Activated T-helper 1 cell treated with Interleukin-2 at 50 U/mL for 16 hours (primary cell): ENCODE results near the gene SLC17A5.
"Not testable (repeated sequence)": the region's sequence is repeated elsewhere in the genome, so short reads cannot be mapped to it uniquely, and the experiment has no call there.

ENCODE experiments used
- DNase-seq: peaks from one replicate; pipeline ENCODE4 v3.0.0-alpha.2; 2020; ENCODE audit warnings: low read depth

SLC17A5 gene

DNA sequence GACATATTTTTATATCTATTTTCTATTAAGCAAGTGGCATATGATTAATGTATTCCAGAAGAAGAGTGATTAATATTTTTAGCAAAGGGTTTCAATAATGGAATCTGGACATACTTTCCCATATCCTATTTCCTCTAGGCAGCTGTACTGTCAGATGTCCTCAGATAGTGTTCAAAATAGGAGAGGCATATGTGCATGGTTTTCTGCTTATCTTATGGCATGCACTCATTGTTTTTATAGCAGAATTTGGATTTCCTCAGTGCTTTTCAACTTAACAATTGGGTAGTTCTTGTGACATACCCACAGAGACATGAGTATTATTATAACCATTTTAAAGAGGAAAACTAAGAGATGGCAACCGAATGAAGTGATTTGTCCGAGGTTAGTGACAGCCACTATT is 12.6 kb upstream of the SLC17A5 start:
- DNase-seq: no peak

DNA sequence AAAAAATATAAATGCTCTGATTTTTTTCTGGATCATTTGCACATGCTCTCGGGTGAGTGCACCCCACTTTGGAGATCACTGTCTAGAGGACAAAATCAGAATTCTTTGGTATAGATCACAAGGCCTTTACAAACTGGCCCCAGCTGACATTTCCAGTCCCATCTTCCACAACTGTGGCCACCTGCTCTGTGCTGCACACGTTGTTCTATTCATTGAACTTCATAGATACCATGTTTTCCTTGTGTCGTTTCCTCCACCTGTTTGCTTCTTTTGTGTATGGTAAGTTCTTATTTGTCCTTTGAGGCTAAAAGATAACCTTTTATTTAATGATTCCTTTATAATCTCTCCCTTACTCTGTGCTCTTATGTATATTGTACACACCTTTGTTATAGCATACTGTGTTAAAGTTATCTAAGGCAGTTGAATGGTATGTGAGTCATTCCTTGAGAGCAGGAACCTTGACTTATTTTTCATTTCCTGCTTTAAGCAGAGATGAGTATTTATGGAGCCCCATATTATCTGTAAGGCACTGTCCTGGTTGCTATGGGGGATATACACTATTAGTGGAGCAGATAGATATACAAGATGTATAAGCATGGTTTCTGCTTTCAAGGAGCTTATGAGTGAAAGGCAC is 12.0 kb upstream of the SLC17A5 start:
- no peak for DNase-seq

DNA sequence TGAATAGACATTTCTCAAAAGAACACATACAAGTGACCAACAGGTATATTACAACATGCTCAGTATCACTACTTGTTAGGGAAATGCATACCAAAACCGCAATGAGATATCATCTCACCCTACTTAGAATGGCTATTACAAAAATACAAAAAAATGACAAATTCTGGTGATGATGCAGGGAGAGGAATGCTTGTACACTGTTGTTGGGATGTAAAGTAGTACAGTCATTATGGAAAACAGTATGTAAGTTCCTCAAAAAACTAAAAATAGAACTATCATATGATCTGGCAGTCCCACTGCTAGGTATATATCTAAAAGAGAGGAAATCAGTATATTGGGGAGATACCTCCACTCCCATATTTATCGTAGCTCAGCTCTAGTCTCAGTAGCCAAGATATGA is 10.9 kb upstream of the SLC17A5 start:
- DNase-seq: no peak

DNA sequence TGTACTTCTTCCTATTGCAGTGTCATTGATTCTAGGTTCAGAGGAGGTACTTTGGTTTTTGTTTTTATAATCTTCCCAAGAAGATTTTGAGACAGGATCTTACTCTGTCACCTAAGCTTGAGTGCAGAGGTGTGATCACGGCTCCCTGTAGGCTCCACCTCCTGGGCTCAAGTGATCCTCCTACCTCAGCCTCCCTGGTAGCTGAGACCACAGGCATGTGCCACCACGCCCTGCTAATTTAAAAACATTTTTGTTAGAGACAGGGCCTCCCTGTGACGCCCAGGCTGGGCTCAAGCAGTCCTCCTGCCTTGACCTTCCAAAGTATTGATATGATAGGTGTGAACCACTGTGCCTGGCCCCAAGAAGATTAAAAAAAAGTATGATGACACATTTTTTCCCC is 3.4 kb upstream of the SLC17A5 start:
- no peak for DNase-seq

- no peak for DNase-seq
Measured at GRCh38 chr6:73656531-73657145, 2.8 kb upstream of the SLC17A5 start.

GRCh38 chr6:73655341-73655917 is 1.6 kb upstream of the SLC17A5 start:
- no peak for DNase-seq

- peak; percentile 51 for DNase-seq
Measured at GRCh38 chr6:73652637-73653570, 888 bp downstream of the SLC17A5 start.

GRCh38 chr6:73649783-73650182 is 4.0 kb downstream of the SLC17A5 start:
- DNase-seq: no peak

GRCh38 chr6:73648166-73648565 is 5.6 kb downstream of the SLC17A5 start:
- no peak for DNase-seq

GRCh38 chr6:73644941-73645591 is 8.7 kb downstream of the SLC17A5 start:
- no peak for DNase-seq

DNA sequence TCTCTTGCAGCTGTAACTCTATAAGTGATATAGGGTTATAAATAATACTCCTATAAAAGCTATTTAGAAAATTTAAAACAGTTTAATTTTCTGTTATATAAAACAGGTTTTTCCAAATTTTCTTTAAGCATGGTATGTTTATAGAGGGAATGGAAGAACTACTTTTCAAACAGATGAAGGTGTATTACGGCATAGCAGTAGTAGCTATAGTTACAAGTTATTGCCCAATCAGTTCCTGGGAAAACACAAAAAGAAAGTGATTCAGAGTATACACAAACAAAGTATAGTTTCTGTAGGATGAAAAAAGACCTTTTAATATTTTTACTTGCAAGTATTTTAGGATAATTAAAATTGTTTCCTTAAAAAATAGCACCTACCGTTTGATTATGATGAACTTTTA is 9.8 kb downstream of the SLC17A5 start:
- DNase-seq: no peak

DNA sequence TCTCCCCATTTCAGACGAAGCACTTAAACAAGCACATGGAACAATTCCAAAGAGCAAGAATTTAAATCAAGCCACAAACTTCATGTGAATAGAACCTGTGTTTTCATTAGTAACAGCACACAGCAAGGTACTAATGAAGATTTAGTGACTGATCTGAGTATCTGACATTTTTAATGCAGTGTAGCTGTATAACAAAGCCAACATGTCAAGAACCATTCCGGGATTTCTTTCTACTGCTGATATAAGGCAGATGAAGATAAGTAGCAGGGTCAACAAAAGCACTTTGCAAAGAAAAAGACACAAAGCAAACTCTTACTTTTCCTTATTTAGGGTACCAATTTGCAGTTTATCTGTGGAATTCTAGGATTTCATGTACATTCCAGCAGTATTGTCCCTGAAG is 11.3 kb downstream of the SLC17A5 start:
- DNase-seq: no peak

DNA sequence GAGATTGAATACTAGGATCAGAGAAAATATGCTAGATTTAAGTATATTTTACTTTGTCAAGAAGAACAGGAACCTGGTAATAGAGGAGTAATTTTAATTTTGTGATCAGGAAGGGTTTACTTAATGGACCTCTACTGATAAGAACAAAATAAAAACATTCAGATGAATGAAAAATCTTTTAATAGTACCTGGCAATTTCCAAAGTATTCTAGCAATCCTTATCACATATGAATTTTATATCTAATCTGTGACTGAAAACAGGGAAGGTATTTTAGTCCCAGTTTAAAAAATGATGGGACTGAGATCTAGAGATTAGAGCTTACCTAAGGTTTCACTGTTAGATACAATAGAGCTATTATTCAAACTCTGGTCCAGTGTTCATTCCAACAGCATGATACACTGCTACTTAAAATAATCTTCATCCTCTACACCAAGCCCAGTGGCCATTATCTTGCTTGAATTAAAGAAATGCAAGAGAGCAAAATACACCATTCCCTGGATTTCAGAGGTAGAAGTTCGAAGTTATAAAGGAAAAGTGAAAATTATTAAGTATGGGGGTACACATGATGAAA is 13.5 kb downstream of the SLC17A5 start:
- DNase-seq: no peak

GRCh38 chr6:73639040-73639439 is 14.8 kb downstream of the SLC17A5 start:
- DNase-seq: no peak

GRCh38 chr6:73637404-73637803 is 16.4 kb downstream of the SLC17A5 start:
- no peak for DNase-seq

- no peak for DNase-seq
Measured at GRCh38 chr6:73636048-73636447, 17.7 kb downstream of the SLC17A5 start.

DNA sequence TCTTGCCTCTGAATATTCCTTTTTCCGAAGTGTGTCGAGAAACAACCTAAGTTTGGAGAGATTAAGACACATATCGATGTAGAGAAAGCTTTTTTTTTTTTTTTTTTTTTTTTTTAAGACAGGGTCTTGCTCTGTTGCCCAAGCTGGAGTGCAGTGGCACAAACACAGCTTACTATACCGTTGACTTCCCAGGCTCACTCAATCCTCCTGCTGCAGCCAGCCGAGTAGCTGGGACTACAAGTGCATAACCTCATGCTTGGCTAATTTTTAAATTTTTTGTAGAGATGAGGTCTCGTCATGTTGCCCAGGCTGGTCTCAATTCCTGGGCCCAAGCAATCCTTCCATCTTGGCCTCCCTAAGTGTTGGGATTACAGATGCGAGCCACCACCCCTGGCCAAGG is 21.4 kb downstream of the SLC17A5 start:
- no peak for DNase-seq

- no peak for DNase-seq
Measured at GRCh38 chr6:73631849-73632248, 21.9 kb downstream of the SLC17A5 start.

DNA sequence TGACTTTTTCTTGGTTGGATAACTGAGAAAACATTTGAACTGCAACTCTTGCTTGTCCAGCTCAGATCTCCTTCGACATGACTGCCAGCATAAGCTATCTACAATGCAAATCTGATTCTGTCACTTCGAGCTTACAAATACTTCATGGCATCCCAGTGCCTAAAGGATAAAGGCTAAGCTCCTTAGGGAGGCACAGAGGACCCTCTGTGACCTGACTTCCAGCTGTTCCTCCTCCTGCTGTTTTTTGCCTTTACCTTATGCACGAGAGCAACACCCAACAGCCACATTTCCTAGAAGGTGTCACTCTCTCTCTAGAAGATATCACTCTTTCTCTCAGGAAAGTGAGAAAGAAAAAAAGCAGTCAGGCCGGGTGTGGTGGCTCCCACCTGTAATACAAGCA is 23.4 kb downstream of the SLC17A5 start:
- DNase-seq: no peak

DNA sequence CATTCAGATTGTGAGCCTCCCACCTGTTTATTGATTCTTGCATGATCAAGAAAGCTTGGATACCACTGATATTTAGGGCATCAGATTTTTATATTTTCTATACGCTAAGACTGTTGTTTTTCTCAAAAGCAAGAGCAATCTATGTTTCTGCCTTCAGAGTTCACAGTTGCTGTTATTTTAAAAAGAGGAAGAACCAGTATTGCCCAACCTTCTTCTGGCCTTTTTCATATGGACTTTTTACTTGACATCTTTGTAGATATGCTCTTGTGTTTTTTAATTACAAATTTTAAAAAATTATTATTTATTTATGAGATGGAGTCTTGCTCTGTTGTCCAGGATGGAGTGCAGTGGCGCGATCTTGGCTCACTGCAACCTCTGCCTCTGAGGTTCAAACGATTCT is 28.9 kb downstream of the SLC17A5 start:
- no peak for DNase-seq

GRCh38 chr6:73623480-73623879 is 30.3 kb downstream of the SLC17A5 start:
- DNase-seq: not testable (repeated sequence)

DNA sequence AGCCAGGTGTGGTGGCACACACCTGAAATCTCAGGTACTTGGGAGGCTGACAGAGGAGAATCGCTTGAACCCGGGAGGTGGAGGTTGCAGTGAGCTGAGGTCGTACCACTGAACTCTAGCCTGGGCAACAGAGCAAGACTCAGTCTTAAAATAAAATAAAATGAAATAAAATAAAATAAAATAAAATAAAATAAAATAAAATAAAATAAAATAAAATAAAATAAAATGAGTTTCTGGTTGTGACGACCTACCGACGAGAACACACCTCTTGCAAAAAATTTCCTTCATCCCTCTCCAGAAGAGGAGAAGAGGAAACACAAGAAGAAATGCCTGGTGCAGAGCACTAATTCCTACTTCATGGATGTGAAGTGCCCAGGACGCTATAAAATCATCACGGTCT is 35.7 kb downstream of the SLC17A5 start:
- DNase-seq: not testable (repeated sequence)
